HG03565 (cell line): ENCODE data around the gene ETFA.

Experiments used
- ATAC-seq: cut with Tn5 transposase; IDR thresholded peaks from one replicate; pipeline ENCODE4 v1.9.1; 2021; ENCODE audit warnings: mild to moderate bottlenecking, moderate library complexity; ENCODE audit not compliant: unreplicated experiment

ETFA gene

GRCh38 chr15:76199106-76200082 lies 111.9 kb downstream of the ETFA start:
- no peak for ATAC-seq

GRCh38 chr15:76198456-76199105 lies 112.7 kb downstream of the ETFA start:
- ATAC-seq = no peak

- no peak for ATAC-seq
Observed at GRCh38 chr15:76197703-76198455, 113.4 kb downstream of the ETFA start.

- no peak for ATAC-seq
Observed at GRCh38 chr15:76196269-76197231, 114.7 kb downstream of the ETFA start.

GRCh38 chr15:76195506-76196268 lies 115.6 kb downstream of the ETFA start:
- no peak for ATAC-seq

GRCh38 chr15:76193934-76194333 lies 117.3 kb downstream of the ETFA start:
- no peak for ATAC-seq

GRCh38 chr15:76192715-76193114 lies 118.6 kb downstream of the ETFA start:
- ATAC-seq = no peak

GRCh38 chr15:76191539-76192244 lies 119.6 kb downstream of the ETFA start:
- ATAC-seq = no peak

GRCh38 chr15:76190751-76191538 lies 120.3 kb downstream of the ETFA start:
- peak; percentile 77 for ATAC-seq

GRCh38 chr15:76190070-76190564 lies 121.2 kb downstream of the ETFA start:
- no peak for ATAC-seq

GRCh38 chr15:76189106-76189505 lies 122.2 kb downstream of the ETFA start:
- no peak for ATAC-seq

- no peak for ATAC-seq
Observed at GRCh38 chr15:76187163-76187562, 124.1 kb downstream of the ETFA start.

- ATAC-seq = no peak
Observed at GRCh38 chr15:76185716-76186115, 125.6 kb downstream of the ETFA start.

GRCh38 chr15:76184650-76185035 lies 126.6 kb downstream of the ETFA start:
- no peak for ATAC-seq

GRCh38 chr15:76183930-76184649 lies 127.2 kb downstream of the ETFA start:
- ATAC-seq = no peak

GRCh38 chr15:76181705-76182107 lies 129.6 kb downstream of the ETFA start:
- ATAC-seq = peak; percentile 89

GRCh38 chr15:76180321-76180720 lies 130.9 kb downstream of the ETFA start:
- no peak for ATAC-seq
